Fibroblast of gingiva (primary cell): ENCODE measurements around the gene SYT7.
A peak's percentile ranks its signal among the peaks of the same experiment; 100 is the strongest.
"Not testable (repeated sequence)": the region's sequence is repeated elsewhere in the genome, so short reads cannot be mapped to it uniquely, and the experiment has no call there.

Experiments used
- DNase-seq: peaks from one replicate; pipeline ENCODE4 v3.0.0-alpha.2; 2011; ENCODE audit warnings: low read depth

Gene SYT7

GRCh38 chr11:61475433-61475832, 105.4 kb downstream of the SYT7 start:
- DNase-seq: no peak

GRCh38 chr11:61474013-61474643, 106.7 kb downstream of the SYT7 start:
- no peak for DNase-seq

GRCh38 chr11:61473370-61474012, 107.4 kb downstream of the SYT7 start:
- peak; percentile 22 for DNase-seq

DNA sequence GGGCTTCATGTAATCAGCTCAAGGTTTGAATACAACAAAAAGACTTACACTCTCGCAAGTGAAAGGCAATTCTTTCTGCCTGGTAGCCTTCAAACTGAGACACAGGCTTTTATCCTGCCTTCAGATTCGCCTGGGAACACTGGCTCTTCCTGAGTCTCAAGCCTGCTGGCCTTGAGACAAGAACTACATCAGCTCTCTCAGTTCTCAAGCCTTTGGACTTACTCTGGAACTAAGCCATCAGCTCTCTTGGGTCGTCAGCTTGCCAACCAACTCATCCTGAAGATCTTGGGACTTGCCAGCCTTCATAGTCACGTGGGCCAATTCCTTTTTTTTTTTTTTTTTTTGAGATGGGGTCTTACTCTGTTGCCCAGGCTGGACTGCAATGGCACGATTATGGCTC, 108.0 kb downstream of the SYT7 start:
- DNase-seq: peak; percentile 86

DNA sequence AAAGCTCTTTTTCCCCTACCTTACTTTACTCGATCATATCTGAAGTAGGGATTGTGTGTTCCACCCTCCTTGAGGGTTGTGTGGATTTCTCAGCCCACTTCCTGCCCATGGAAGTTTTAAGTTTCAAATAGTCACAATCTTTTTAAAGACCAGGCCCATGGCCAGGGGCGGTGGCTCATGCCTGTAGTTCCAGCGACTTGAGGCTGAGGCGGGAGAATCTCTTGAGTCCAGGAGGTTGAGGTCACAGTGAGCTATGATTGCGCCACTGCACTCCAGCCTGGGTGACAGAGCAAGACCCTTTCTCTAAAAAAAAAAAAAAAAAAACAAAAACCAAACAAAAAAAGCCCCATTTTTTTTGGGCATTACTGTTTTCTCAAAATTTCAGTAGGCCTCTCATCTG, 108.6 kb downstream of the SYT7 start:
- DNase-seq: peak; percentile 78

DNA sequence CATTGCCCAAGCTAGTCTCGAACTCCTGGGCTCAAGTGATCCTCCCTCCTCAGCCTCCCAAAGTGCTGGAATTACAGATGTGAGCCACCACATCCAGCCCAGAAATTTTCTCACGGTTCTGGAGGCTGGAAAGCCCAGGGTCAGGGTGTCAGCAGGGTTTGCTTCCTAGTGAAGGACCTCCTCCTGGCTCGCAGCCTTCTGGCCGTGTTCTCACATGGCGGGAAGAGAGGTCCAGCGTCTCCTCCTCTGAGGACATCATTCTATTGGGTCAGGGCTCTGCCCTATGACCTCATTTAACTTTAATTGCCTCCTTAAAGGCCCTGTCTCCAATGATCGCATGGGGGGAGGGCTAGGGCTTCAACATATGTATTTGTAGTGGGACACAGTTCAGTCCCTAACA, 112.9 kb downstream of the SYT7 start:
- DNase-seq: no peak

DNA sequence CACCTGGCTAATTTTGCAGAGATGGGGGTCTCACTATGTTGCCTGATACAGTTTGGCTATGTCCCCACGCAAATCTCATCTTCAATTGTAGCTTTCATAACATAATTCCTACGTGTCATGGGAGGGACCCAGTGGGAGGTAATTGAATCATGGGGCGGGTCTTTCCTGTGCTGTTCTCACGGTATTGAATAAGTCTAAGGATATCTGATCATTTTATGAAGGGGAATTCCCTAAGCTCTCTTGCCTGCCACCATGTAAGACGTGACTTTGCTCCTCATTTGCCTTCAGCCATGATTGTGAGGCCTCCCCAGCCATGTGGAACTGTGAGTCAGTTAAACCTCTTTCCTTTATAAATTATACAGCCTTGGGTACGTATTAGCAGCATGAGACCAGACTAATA, 113.3 kb downstream of the SYT7 start:
- DNase-seq: not testable (repeated sequence)
